Activated CD4-positive, alpha-beta T cell treated with anti-CD3 and anti-CD28 coated beads, Interleukin-2, amount 10 ng/mL, durations not matched to agents 7 days and 5 days (primary cell): ENCODE data around the gene TSPAN6. TPM values are rescaled to one million over a fixed set of nuclear protein-coding genes. Genes with fewer than 3 reads are reported as not detected.

Experiments used
- CTCF ChIA-PET: fragments of 350-600 bp; sonication (Branson Sonifier 250); formaldehyde crosslinking; loops from one replicate; lab custom pipeline; 2021; ENCODE audit warnings: antibody characterized with exemption; lab: Charles Lee
- POLR2A ChIA-PET: fragments of 350-600 bp; sonication (Branson Sonifier 250); formaldehyde crosslinking; loops from one replicate; lab custom pipeline; 2021; ENCODE audit warnings: antibody characterized with exemption; lab: Charles Lee
- DNase-seq: peaks from one replicate; pipeline ENCODE4 v3.0.0-alpha.2; 2020
- H3K27ac Mint-ChIP-seq: one replicate; pipeline ENCODE4 v1.8.0; 2021; ENCODE audit warnings: mild to moderate bottlenecking, moderate library complexity, mixed read lengths
- H3K27me3 Mint-ChIP-seq: one replicate; pipeline ENCODE4 v1.8.0; 2021; ENCODE audit warnings: mixed read lengths
- H3K36me3 Mint-ChIP-seq: one replicate; pipeline ENCODE4 v1.8.0; 2021; ENCODE audit warnings: low read depth, mixed read lengths
- H3K4me1 Mint-ChIP-seq: one replicate; pipeline ENCODE4 v1.8.0; 2021; ENCODE audit warnings: mixed read lengths
- H3K4me3 Mint-ChIP-seq: one replicate; pipeline ENCODE4 v1.8.0; 2021; ENCODE audit warnings: mild to moderate bottlenecking, moderate library complexity, mixed read lengths
- H3K9me3 Mint-ChIP-seq: one replicate; pipeline ENCODE4 v1.8.0; 2021; ENCODE audit warnings: mixed read lengths
- total RNA-seq, 2 experiments: library from RNA; stranded (reverse); gene quantifications; one replicate each; pipeline ENCODE4 v1.2.3, GENCODE V29; 2021

The TSPAN6 gene
- total RNA-seq, 2 experiments from 2014 or later = not detected

DNA sequence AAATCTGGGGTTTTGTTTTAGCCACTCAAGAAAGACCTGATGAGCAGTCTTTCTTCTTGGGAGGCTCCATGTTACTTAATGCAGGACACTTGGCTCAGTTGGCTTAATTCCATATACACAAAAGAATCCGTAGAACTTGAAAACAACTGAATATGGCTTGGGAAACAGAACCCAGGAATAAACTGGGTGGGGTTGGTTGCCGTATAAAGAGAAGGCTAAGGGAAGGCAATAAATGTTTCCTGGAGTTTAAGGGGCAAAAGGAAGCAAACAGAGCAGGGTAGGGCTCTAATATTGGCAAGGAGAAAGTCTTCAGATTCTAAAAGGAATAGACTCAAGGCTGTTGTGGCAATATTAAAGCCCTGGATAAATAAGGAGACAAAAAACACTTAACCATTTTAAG, 43.5 kb downstream of the TSPAN6 start:
- ChIA-PET POLR2A (no interaction called here), CTCF (no interaction called here)
- Mint-ChIP-seq H3K4me1 (no peaks in the 10 kb centered on the region), H3K27me3 (no peaks in the 10 kb centered on the region), H3K36me3 (no peaks in the 10 kb centered on the region), H3K9me3 (no peaks in the 10 kb centered on the region), H3K27ac (no peak overlapping the region), H3K4me3 (no peak overlapping the region)
- DNase-seq = no peak

DNA sequence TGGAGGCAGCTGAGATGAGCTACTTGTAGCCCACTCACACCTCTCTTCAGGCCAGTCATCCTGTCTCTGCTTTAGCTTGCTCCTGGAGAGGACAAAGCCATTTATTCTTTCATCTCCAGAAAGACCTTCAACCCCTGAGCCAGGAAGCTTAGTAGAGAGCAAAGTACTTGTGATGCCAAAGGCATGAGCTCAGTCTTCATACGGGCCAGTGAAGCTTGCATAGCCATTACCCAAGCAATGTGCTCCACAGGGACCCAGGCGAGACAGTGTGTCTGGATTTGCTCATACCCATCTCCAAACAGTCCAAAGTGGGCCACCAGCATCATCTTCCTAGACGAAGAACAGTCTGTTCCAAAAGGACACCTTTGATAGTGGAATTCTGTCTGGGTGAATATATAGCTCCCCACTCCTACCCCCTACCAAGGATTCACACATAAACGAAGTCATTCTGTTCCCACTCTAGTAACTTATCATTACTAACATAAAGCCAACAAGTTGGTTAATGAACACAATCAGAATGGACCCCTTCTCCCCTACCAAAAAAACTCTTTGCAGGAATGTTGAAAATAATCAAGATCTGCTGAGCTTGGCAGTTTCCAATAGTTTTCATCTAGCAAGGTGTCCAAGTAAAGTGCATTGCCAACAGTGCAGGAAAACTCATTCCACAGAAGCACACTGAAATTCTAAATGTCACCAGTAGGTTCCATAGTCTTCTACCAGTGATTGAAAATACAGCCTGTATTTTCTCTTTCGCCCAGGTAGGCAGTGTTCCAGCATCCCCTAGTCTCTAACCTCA, 45.2 kb downstream of the TSPAN6 start:
- POLR2A ChIA-PET = no interaction called here
- Mint-ChIP-seq H3K27ac (no peak overlapping the region), H3K36me3 (no peaks in the 10 kb centered on the region), H3K9me3 (no peaks in the 10 kb centered on the region), H3K4me1 (no peaks in the 10 kb centered on the region), H3K27me3 (no peaks in the 10 kb centered on the region), H3K4me3 (no peak overlapping the region)
- DNase-seq = no peak
- CTCF ChIA-PET = no interaction called here

- no peaks in the 10 kb centered on the region for H3K9me3 Mint-ChIP-seq
- CTCF ChIA-PET = no interaction called here
- DNase-seq = no peak
- no peaks in the 10 kb centered on the region for H3K36me3 Mint-ChIP-seq
- POLR2A ChIA-PET = no interaction called here
- H3K4me1 Mint-ChIP-seq = no peaks in the 10 kb centered on the region
- no peak overlapping the region for H3K4me3 Mint-ChIP-seq
- peaks cover 13% of the 10 kb centered on the region for H3K27me3 Mint-ChIP-seq
- H3K27ac Mint-ChIP-seq = no peak overlapping the region
These were observed 48.7 kb downstream of the TSPAN6 start for GRCh38 chrX:100587861-100588260.

DNA sequence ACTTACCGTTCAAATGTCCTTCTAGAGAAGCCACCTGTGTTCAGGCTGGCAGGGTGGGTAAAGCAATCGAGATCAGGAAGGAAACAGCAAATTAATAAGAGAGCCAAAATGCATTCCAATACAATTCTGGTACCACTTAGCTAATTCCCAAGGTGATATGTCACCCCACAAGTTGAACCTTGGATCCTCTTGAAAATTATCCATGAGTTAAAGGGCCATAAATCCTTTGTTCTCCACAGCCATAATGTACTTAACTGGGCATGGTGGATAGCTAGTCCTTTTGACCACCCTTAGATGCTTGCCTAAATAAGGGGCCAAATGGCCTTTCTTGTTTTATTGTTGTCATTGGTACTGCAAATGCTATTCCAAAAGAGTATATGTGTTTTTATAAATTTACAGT, 49.9 kb downstream of the TSPAN6 start:
- no peaks in the 10 kb centered on the region for H3K4me1 Mint-ChIP-seq
- POLR2A ChIA-PET = no interaction called here
- no peak overlapping the region for H3K27ac Mint-ChIP-seq
- H3K36me3 Mint-ChIP-seq = no peaks in the 10 kb centered on the region
- H3K9me3 Mint-ChIP-seq = no peaks in the 10 kb centered on the region
- DNase-seq = no peak
- CTCF ChIA-PET = no interaction called here
- no peak overlapping the region for H3K4me3 Mint-ChIP-seq
- H3K27me3 Mint-ChIP-seq = peaks cover 14% of the 10 kb centered on the region

DNA sequence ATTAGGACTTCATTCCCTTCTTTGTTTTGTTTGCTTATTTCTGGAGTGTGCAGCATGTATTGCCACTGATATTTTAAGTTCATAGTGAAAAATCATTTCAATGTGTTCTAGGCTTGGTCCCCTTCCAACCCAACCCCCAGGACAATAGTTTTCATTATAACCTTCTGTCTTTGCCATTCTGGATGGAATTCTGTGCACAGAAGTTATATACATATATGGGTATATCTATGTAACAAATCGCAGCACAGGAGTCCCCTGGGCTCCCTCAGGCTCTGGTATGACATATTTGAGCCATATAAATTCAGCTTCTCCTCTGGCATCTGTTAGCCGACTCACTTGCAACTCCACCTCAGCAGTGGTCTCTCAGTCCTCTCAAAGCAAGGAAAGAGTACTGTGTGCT, 52.0 kb downstream of the TSPAN6 start, which contains the start of gene TNMD:
TNMD (plus strand) TSS at position 326 of the 400 bp plus-strand sequence. CDS start 83 bp downstream, outside the sequence.
- POLR2A ChIA-PET = no interaction called here
- no peaks in the 10 kb centered on the region for H3K4me1 Mint-ChIP-seq
- no peaks in the 10 kb centered on the region for H3K36me3 Mint-ChIP-seq
- H3K4me3 Mint-ChIP-seq = no peak within 1 kb of the TSS
- no peak within 1 kb of the TSS for H3K27ac Mint-ChIP-seq
- no peak for DNase-seq
- H3K9me3 Mint-ChIP-seq = no peaks in the 10 kb centered on the region
- CTCF ChIA-PET = interaction anchor here (0.5 kb wide), 1 partner anchor 69 kb away, joined by 4 read pairs; no protein-coding TSS in a partner anchor
- H3K27me3 Mint-ChIP-seq = peaks cover 21% of the 10 kb centered on the region

Other genes with a start within 250 kb of the TSPAN6 start
- gene PCDH19, start 226.5 kb downstream of the TSPAN6 start, total RNA-seq = not detected
- gene TNMD, start 51.9 kb downstream of the TSPAN6 start, total RNA-seq = not detected
- not detected for gene SRPX2, start 7.4 kb upstream of the TSPAN6 start, total RNA-seq
- gene SYTL4, start 95.3 kb upstream of the TSPAN6 start, total RNA-seq = not detected
- 10 to 100 TPM; 33.9 to 35.8 TPM for gene CSTF2, start 183.6 kb upstream of the TSPAN6 start, total RNA-seq
- not detected for gene NOX1, start 237.6 kb upstream of the TSPAN6 start, total RNA-seq